ENCODE results near the gene CCNI2. TPM values are rescaled to one million over a fixed set of nuclear protein-coding genes. Genes with fewer than 3 reads are reported as not detected.
"Not testable (repeated sequence)": the region's sequence is repeated elsewhere in the genome, so short reads cannot be mapped to it uniquely, and the experiment has no call there.

The CCNI2 gene
- total RNA-seq, 1 donor = 1.2 TPM

DNA sequence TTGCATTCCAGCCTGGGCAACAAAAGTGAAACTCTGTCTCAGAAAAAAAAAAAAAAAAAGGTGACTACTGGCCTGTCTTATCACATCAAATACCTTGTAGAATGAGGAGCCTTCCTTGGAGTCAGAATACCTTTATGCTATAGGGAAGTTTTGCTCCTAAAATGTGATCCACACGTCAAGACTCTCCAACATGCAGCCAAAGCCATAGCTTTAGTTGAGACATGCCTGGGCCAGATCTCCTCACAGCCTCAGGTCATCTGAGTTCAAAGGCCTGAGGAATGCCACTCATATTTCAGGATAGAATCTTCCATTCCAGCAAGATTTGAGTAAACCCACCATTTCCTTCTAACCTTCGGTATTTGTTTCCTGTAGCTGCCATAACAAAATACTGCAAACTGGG is 52.2 kb downstream of the CCNI2 start:
- TF ChIP-seq, protein P1, sequence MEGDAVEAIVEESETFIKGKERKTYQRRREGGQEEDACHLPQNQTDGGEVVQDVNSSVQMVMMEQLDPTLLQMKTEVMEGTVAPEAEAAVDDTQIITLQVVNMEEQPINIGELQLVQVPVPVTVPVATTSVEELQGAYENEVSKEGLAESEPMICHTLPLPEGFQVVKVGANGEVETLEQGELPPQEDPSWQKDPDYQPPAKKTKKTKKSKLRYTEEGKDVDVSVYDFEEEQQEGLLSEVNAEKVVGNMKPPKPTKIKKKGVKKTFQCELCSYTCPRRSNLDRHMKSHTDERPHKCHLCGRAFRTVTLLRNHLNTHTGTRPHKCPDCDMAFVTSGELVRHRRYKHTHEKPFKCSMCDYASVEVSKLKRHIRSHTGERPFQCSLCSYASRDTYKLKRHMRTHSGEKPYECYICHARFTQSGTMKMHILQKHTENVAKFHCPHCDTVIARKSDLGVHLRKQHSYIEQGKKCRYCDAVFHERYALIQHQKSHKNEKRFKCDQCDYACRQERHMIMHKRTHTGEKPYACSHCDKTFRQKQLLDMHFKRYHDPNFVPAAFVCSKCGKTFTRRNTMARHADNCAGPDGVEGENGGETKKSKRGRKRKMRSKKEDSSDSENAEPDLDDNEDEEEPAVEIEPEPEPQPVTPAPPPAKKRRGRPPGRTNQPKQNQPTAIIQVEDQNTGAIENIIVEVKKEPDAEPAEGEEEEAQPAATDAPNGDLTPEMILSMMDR (IDR thresholded peaks at IDR 0.05; ENCODE audit: insufficient read depth, low read length) = no peak
- no peak for DNase-seq (ENCODE audit: low read depth)
- no peak overlapping the region for H3K4me3 ChIP-seq (ENCODE audit: low read depth, low read length)

DNA sequence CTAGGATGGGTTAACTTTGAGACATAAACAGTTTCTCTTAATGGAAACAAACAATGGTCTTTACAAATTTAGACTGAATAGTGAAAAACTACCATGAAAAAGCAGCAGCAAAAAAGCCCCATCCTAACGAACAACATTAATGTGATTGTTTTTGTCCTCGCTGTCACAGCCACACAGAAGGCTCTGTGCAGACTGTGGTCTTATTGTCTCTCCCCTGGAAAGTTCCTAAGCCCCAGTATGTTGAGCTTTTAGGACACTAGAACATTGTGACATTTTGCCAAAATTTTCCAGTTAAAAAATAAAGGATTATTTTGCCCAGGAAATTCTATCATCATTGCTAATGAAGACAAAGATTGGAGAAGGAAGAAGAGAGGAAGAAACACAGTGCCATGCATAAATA is 53.3 kb downstream of the CCNI2 start:
- TF ChIP-seq, protein P1 (IDR thresholded peaks at IDR 0.05; ENCODE audit: insufficient read depth, low read length) = no peak
- no peak overlapping the region for H3K4me3 ChIP-seq (ENCODE audit: low read depth, low read length)
- no peak for DNase-seq (ENCODE audit: low read depth)

DNA sequence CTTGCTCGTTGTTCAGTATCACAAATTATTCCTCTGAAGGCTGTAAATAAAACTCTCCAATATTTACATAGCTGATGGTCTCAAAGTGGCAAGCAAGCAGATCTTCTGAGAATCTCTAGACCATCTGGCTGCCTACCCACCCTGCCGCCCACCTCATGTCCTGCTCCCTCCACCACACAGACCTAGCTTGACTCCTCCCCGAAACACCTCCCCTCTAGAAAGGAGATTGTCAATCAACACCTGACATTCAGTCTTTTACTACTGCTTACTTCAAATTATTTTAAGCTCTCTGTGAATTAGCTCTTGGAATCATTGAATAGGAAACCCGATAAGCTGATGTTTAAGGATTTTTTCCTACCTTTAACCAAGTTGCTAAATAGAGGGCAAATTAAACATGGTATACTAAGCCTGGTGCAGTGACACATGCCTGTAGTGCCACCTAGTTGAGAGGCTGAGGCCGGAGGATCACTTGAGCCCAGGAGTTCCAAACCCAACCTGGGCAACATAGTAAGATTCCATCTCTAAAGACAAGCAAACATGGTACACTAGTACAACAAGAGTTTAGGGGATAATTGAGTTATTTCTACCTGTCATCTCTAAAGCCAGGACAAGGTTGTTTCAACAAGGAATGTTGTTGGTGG is 54.9 kb downstream of the CCNI2 start:
- no peak for DNase-seq (ENCODE audit: low read depth)
- TF ChIP-seq, protein P1 (IDR thresholded peaks at IDR 0.05; ENCODE audit: insufficient read depth, low read length) = no peak
- no peak overlapping the region for H3K4me3 ChIP-seq (ENCODE audit: low read depth, low read length)

DNA sequence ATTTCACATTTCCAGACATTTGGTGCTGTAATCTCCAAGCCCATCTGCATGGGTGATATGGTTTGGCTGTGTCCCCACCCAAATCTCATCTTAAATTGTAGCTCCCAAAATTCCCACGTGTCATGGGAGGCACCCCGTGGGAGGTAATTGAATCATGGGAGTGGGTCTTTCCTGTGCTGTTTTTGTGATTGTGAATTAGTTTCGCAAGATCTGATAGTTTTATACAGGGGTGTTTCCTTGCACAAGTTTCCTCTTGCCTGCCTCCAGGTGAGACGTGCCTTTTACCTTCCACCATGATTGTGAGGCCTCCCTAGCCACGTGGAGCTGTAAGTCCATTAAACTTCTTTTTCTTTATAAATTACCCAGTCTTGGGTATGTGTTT is 55.5 kb downstream of the CCNI2 start:
- H3K4me3 ChIP-seq (ENCODE audit: low read depth, low read length); DNase-seq (ENCODE audit: low read depth): not testable (repeated sequence)

Other genes starting within 250 kb of the CCNI2 start
- not detected in 2 replicates for gene IL5, start 203.9 kb upstream of the CCNI2 start, total RNA-seq (ENCODE audit: low replicate concordance)
- gene RAD50, start 190.4 kb upstream of the CCNI2 start, total RNA-seq (ENCODE audit: low replicate concordance) = 54.7 and 250 TPM in 2 replicates
- not detected in 2 replicates for gene IL13, start 89.3 kb upstream of the CCNI2 start, total RNA-seq (ENCODE audit: low replicate concordance)
- 0.36 TPM in 1 of 2 replicates, not detected in the other for gene IL4, start 73.4 kb upstream of the CCNI2 start, total RNA-seq (ENCODE audit: low replicate concordance)
- gene KIF3A, start 9.9 kb upstream of the CCNI2 start, total RNA-seq (ENCODE audit: low replicate concordance) = 12.7 and 29.2 TPM in 2 replicates
- 22.7 and 43.0 TPM in 2 replicates for gene SEPTIN8, start 29.8 kb downstream of the CCNI2 start, total RNA-seq (ENCODE audit: low replicate concordance)
- not detected in 2 replicates for gene SOWAHA, start 65.9 kb downstream of the CCNI2 start, total RNA-seq (ENCODE audit: low replicate concordance)
- 1.2 and 7.6 TPM in 2 replicates for gene SHROOM1, start 83.2 kb downstream of the CCNI2 start, total RNA-seq (ENCODE audit: low replicate concordance)
- 0.18 TPM in 1 of 2 replicates, not detected in the other for gene GDF9, start 119.0 kb downstream of the CCNI2 start, total RNA-seq (ENCODE audit: low replicate concordance)
- 77.2 and 92.0 TPM in 2 replicates for gene UQCRQ, start 119.2 kb downstream of the CCNI2 start, total RNA-seq (ENCODE audit: low replicate concordance)
- gene LEAP2, start 126.2 kb downstream of the CCNI2 start, total RNA-seq (ENCODE audit: low replicate concordance) = 0.18 and 0.74 TPM in 2 replicates
- gene AFF4, start 216.2 kb downstream of the CCNI2 start, total RNA-seq (ENCODE audit: low replicate concordance) = 43.2 and 87.7 TPM in 2 replicates